GM23248 (cell line): Measurements from ENCODE around the gene DDAH1. TPM values are rescaled to one million over a fixed set of nuclear protein-coding genes. Genes with fewer than 3 reads are reported as not detected.
"Not testable (repeated sequence)": the region's sequence is repeated elsewhere in the genome, so short reads cannot be mapped to it uniquely, and the experiment has no call there.

ENCODE experiments used
- DNase-seq: peaks from one replicate; pipeline ENCODE4 v3.0.0-alpha.2; 2015
- H2AFZ ChIP-seq: fragments of 200-600 bp; sonication (generic); 2 replicates; pipeline ENCODE4 v1.6.1; 2016; ENCODE audit warnings: antibody characterized with exemption
- H3F3A ChIP-seq: fragments of 200-600 bp; sonication (generic); 2 replicates; pipeline ENCODE4 v1.6.1; 2016; ENCODE audit warnings: mild to moderate bottlenecking, antibody characterized with exemption, mixed run types; ENCODE audit not compliant: insufficient read depth
- H3K27ac ChIP-seq: fragments of 200-600 bp; sonication (generic); 2 replicates; pipeline ENCODE4 v1.5.1; 2016; ENCODE audit warnings: mild to moderate bottlenecking
- H3K27me3 ChIP-seq: fragments of 200-600 bp; sonication (generic); replicated peaks from 2 replicates; pipeline ENCODE4 v1.6.1; 2016; ENCODE audit warnings: mild to moderate bottlenecking; ENCODE audit not compliant: insufficient read depth
- H3K36me3 ChIP-seq: fragments of 200-600 bp; sonication (generic); 2 replicates; pipeline ENCODE4 v1.6.1; 2016; ENCODE audit warnings: low read depth, mild to moderate bottlenecking
- H3K4me1 ChIP-seq: fragments of 200-600 bp; sonication (generic); 2 replicates; pipeline ENCODE4 v1.6.1; 2016; ENCODE audit warnings: mild to moderate bottlenecking; ENCODE audit not compliant: insufficient read depth
- H3K4me2 ChIP-seq: fragments of 200-600 bp; sonication (generic); one replicate; pipeline ENCODE4 v1.6.1; 2016; ENCODE audit warnings: mild to moderate bottlenecking; ENCODE audit not compliant: unreplicated experiment
- H3K4me3 ChIP-seq: fragments of 200-600 bp; sonication (generic); 2 replicates; pipeline ENCODE4 v1.5.1; 2016; ENCODE audit warnings: mild to moderate bottlenecking
- H3K79me2 ChIP-seq: fragments of 200-600 bp; sonication (generic); 2 replicates; pipeline ENCODE4 v1.6.1; 2016; ENCODE audit warnings: mild to moderate bottlenecking; ENCODE audit not compliant: insufficient read depth
- H3K9ac ChIP-seq: fragments of 200-600 bp; sonication (generic); 2 replicates; pipeline ENCODE4 v1.6.1; 2016; ENCODE audit warnings: mild to moderate bottlenecking
- H3K9me2 ChIP-seq: fragments of 200-600 bp; sonication (generic); 2 replicates; pipeline ENCODE4 v1.6.1; 2016; ENCODE audit warnings: mixed run types, mild to moderate bottlenecking, moderate library complexity; ENCODE audit not compliant: insufficient read depth
- H3K9me3 ChIP-seq: fragments of 200-600 bp; sonication (generic); one replicate; pipeline ENCODE4 v1.6.1; 2017; ENCODE audit warnings: low read depth
- H4K20me1 ChIP-seq: fragments of 200-600 bp; sonication (generic); 2 replicates; pipeline ENCODE4 v1.6.0; 2016; ENCODE audit not compliant: insufficient read depth
- EZH2 ChIP-seq: fragments of 200-600 bp; sonication (generic); IDR thresholded peaks from 2 replicates; pipeline ENCODE4 v1.6.1; 2018; ENCODE audit warnings: antibody characterized with exemption, mild to moderate bottlenecking; ENCODE audit not compliant: insufficient read depth, poor library complexity, severe bottlenecking
- EZH2phosphoT487 ChIP-seq: fragments of 200-600 bp; sonication (generic); IDR thresholded peaks from 2 replicates; pipeline ENCODE4 v1.6.1; 2018; ENCODE audit warnings: antibody characterized with exemption, moderate library complexity, mild to moderate bottlenecking, low read depth; ENCODE audit not compliant: insufficient read depth
- WGBS, 2 experiments: methylation state at CpG; one replicate each; pipeline ENCODE4 v1.1.6; 2015 to 2017; ENCODE audit warnings: low lambda C conversion rate in 2 of 2, low coverage in 1 of 2; ENCODE audit errors: missing lambda C conversion rate in 2 of 2; 5-methylcytosine and 5-hydroxymethylcytosine counted together
- in situ Hi-C: fragments of 300-500 bp; cut with MboI; formaldehyde crosslinking; loops from 2 replicates; pipeline ENCODE4 v1.15.0; 2020
- polyA plus RNA-seq: library from polyadenylated mRNA; unstranded; fragments of >200 nt; fragmentation: Nextera tagmentation; extraction: Ambion mirVana; gene quantifications from 2 replicates; pipeline ENCODE4 v1.2.1, GENCODE V29; 2016
- total RNA-seq: library from RNA; depleted of rRNA; stranded (reverse); fragments of >200 nt; shearing (Covaris generic); gene quantifications from 2 replicates; pipeline ENCODE4 v1.2.3, GENCODE V29; 2014; rRNA removed

The DDAH1 gene
- 162 and 168 TPM in 2 replicates for total RNA-seq
- 234 and 238 TPM in 2 replicates for polyA plus RNA-seq

DNA sequence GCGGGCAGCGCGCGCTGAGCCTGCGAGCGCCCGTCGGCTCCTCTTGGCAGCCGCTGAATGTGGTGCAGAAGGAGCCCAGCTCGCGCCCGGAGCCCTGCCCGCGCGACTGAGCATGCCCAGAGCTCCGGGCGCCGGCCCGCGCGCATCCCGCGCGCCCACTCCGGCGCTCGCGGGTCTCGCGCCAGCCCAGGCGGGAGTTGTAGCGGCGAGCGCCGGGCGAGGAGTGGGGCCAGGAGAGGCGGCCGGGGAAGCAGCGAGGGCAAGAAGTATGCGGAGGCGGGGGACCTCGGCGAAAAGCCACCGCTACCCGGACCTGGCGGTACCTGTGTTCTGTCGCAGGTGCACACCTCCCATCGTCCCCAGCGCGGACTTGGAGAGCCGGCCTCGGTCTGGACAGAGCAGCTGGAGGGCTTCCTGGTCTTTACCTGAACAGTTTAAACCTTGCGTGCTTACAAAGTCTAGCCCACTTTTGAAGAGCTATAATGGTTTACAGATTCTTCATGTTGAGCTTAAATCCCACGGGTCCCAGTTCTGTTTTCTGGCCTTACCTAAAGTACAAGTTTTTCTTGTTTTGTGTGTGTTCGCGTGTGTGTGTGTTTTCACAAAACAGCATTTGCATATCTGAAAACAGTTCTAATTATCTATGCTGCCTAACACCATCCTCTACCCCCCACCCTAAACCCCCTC, at the start of gene DDAH1:
Gene DDAH1, minus strand, starts transcription at position 61 of the 687 bp plus-strand sequence. CDS start 114 bp downstream, outside the sequence.
- peak within 1 kb of the TSS; percentile 35; the same call in 1 of the 2 replicates for H2AFZ ChIP-seq
- H3K79me2 ChIP-seq: peaks cover 81% of the 10 kb centered on the region
- H3K4me3 ChIP-seq: peak within 1 kb of the TSS; percentile 83
- H3F3A ChIP-seq: peaks cover 84% of the 10 kb centered on the region
- no peaks in the 10 kb centered on the region for H3K27me3 ChIP-seq
- H3K9me3 ChIP-seq: no peaks in the 10 kb centered on the region
- peaks cover 5% of the 10 kb centered on the region; the same call in 1 of the 2 replicates for H3K36me3 ChIP-seq
- peak within 1 kb of the TSS; percentile 90 for H3K9ac ChIP-seq
- H3K27ac ChIP-seq: peak within 1 kb of the TSS; percentile 83
- H3K4me2 ChIP-seq: peak within 1 kb of the TSS; percentile 89
- no peak for TF ChIP-seq EZH2phosphoT487
- TF ChIP-seq EZH2: no peak
- peaks cover 40% of the 10 kb centered on the region for H3K4me1 ChIP-seq
- H4K20me1 ChIP-seq: no peaks in the 10 kb centered on the region
- in situ Hi-C loops: loop anchor here (10.0 kb wide), 1 partner anchor 150 kb away; no protein-coding TSS in a partner anchor
- H3K9me2 ChIP-seq: no peaks in the 10 kb centered on the region
- WGBS, 2 experiments: 1% methylated on average over 34 to 55 of the region's 56 CpGs
- DNase-seq: peak; percentile 89

DNA sequence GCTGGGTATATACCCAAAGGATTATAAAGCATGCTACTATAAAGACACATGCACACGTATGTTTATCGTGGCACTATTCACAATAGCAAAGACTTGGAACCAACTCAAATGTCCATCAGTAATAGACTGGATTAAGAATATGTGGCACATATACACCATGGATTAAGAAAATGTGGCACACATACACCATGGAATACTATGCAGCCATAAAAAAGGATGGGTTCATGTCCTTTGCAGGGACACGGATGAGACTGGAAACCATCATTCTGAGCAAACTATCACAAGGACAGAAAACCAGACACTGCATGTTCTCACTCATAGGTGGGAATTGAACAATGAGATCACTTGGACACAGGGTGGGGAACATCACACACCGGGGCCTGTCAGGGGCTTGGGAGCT, 49.0 kb upstream of the DDAH1 start:
- H3F3A ChIP-seq: peaks cover 43% of the 10 kb centered on the region
- H3K4me3 ChIP-seq, H3K9ac ChIP-seq, H3K9me2 ChIP-seq, H3K4me2 ChIP-seq, H2AFZ ChIP-seq, in situ Hi-C loops, H3K4me1 ChIP-seq, H3K9me3 ChIP-seq, H3K27ac ChIP-seq, DNase-seq, H3K27me3 ChIP-seq: not testable (repeated sequence)
- 92 to 100% methylated on average over 4 of the region's 4 CpGs for WGBS, 2 experiments
- H3K79me2 ChIP-seq: peaks cover 85% of the 10 kb centered on the region
- H4K20me1 ChIP-seq: 0 out of 2 replicates have a peak, but pooled peaks cover 11% of the 10 kb centered on the region
- peaks cover 13% of the 10 kb centered on the region; the same call in 1 of the 2 replicates for H3K36me3 ChIP-seq

- in situ Hi-C loops: no loop called here
- H3F3A ChIP-seq: peaks cover 64% of the 10 kb centered on the region
- no peak overlapping the region for H3K4me3 ChIP-seq
- TF ChIP-seq EZH2phosphoT487: no peak
- TF ChIP-seq EZH2: no peak
- DNase-seq: peak; percentile 69
- no peaks in the 10 kb centered on the region for H3K9me3 ChIP-seq
- peaks cover 100% of the 10 kb centered on the region for H3K79me2 ChIP-seq
- H3K27ac ChIP-seq: peak overlapping the region; percentile 13
- H3K9me2 ChIP-seq: no peaks in the 10 kb centered on the region
- peaks cover 43% of the 10 kb centered on the region for H3K4me1 ChIP-seq
- WGBS, 2 experiments: 19 to 81% methylated on average over 1 of the region's 1 CpG
- H3K9ac ChIP-seq: no peak overlapping the region
- no peaks in the 10 kb centered on the region for H3K27me3 ChIP-seq
- no peak overlapping the region for H2AFZ ChIP-seq
- H3K36me3 ChIP-seq: peaks cover 15% of the 10 kb centered on the region
- no peak overlapping the region for H3K4me2 ChIP-seq
- peaks cover 7% of the 10 kb centered on the region; the same call in 1 of the 2 replicates for H4K20me1 ChIP-seq
Measured at GRCh38 chr1:85504417-85504816, 39.5 kb upstream of the DDAH1 start.

DNA sequence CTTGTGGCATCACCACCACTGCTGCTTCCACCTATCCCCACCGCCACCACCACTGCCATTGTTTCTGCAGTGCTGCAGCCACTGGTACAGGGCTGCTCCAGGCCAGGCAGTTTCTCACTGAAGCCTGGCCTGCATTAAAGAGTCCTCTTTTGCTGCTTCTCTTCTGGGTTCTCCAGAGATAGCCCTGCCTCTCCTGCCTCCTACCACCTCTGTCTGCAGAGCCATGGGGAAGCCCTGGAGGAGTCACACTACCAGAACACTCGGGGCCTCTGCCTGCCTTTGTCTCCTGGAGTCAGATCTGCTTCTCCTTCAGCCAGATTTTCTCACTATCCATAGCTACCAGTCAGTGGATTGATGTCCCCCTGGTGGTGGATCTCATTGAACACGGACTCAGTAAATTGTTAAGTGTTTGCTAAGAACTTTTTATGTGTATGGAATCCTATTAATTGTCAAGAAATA, 37.7 kb upstream of the DDAH1 start:
- peak overlapping the region; percentile 29 for H3K4me2 ChIP-seq
- peaks cover 4% of the 10 kb centered on the region; the same call in 1 of the 2 replicates for H4K20me1 ChIP-seq
- H3K79me2 ChIP-seq: peaks cover 100% of the 10 kb centered on the region
- H2AFZ ChIP-seq: no peak overlapping the region
- no peaks in the 10 kb centered on the region for H3K9me3 ChIP-seq
- H3K9ac ChIP-seq: peak overlapping the region; percentile 29; the same call in 1 of the 2 replicates
- in situ Hi-C loops: no loop called here
- H3K27ac ChIP-seq: peak overlapping the region; percentile 44
- WGBS, 2 experiments: 49 to 53% methylated on average over 3 of the region's 3 CpGs
- DNase-seq: peak; percentile 70
- no peaks in the 10 kb centered on the region for H3K27me3 ChIP-seq
- TF ChIP-seq EZH2phosphoT487: no peak
- no peak for TF ChIP-seq EZH2
- H3K36me3 ChIP-seq: peaks cover 15% of the 10 kb centered on the region
- H3F3A ChIP-seq: peaks cover 70% of the 10 kb centered on the region
- no peak overlapping the region for H3K4me3 ChIP-seq
- no peaks in the 10 kb centered on the region for H3K9me2 ChIP-seq
- H3K4me1 ChIP-seq: peaks cover 50% of the 10 kb centered on the region
